ENCODE results near the gene ARHGEF19.
A peak's percentile ranks its signal among the peaks of the same experiment; 100 is the strongest.
"Not testable (repeated sequence)": the region's sequence is repeated elsewhere in the genome, so short reads cannot be mapped to it uniquely, and the experiment has no call there.

Gene ARHGEF19

DNA sequence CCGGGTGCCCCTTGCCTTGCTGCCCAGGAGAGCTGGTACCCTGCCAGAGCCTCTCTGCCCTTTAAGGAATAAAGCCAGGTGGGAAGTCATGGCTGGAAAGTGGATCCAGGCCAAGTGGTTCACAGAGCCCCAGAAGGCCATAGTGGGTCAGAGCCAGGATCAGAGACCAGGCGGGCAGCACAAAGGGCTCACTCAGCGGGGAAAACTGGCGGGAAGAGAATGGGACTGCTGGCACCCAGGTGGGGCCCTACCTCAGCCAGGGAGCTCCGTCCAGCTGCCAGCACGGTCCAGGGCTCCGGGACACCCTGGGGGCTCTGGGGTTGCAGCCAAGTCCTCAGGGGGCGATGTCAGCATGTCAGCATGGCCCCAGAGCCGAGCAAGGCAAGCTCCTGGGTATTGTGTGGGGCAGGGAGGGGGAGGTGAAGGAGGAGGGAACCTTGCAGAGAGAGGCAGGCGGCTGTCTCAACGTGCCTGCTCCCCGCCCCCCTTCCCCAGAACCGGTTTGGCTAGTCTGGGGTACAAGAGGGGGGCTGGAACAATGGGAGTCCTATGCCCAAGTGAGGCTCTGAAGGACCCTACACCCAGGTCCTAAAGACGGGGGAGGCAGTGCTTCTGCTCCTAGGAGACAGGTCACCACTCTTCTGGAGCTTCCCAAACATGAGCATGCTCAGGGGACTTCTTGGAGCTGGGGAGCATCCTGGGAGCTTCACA, at the start of gene ARHGEF19:
Gene ARHGEF19 (minus strand): TSS at position 402 of the 711 bp plus-strand sequence. CDS start 3,598 bp downstream, outside the sequence.
- Histone ChIP-seq H3K27me3 (ENCODE audit: insufficient read depth, poor library complexity, severe bottlenecking) (no peaks in the 10 kb centered on the region), H3K36me3 (ENCODE audit: low read depth) (no peaks in the 10 kb centered on the region), H3K27ac (ENCODE audit: poor library complexity, severe bottlenecking) (no peak within 1 kb of the TSS), H3K4me3 (ENCODE audit: severe bottlenecking) (peak within 1 kb of the TSS; percentile 20), H3K4me1 (ENCODE audit: insufficient read depth, poor library complexity, severe bottlenecking) (peaks cover 6% of the 10 kb centered on the region), H3K9me3 (ENCODE audit: severe bottlenecking) (no peaks in the 10 kb centered on the region)
- ATAC-seq (ENCODE audit: low read depth) (0 out of 3 replicates have a peak, but pooled peaks have one; percentile 6), DNase-seq (ENCODE audit: low spot score) (no peak)
- TF ChIP-seq CTCF (IDR thresholded peaks at IDR 0.05; ENCODE audit: poor library complexity, severe bottlenecking), result no peak

- H3K36me3 ChIP-seq (ENCODE audit: low read depth), result no peaks in the 10 kb centered on the region
- TF ChIP-seq CTCF (IDR thresholded peaks at IDR 0.05; ENCODE audit: poor library complexity, severe bottlenecking), result no peak
- no peak overlapping the region for H3K27ac ChIP-seq (ENCODE audit: poor library complexity, severe bottlenecking)
- no peak for ATAC-seq (ENCODE audit: low read depth)
- no peak for DNase-seq (ENCODE audit: low spot score)
- no peaks in the 10 kb centered on the region for H3K27me3 ChIP-seq (ENCODE audit: insufficient read depth, poor library complexity, severe bottlenecking)
- no peaks in the 10 kb centered on the region for H3K9me3 ChIP-seq (ENCODE audit: severe bottlenecking)
- H3K4me1 ChIP-seq (ENCODE audit: insufficient read depth, poor library complexity, severe bottlenecking), result peaks cover 5% of the 10 kb centered on the region
- no peak overlapping the region for H3K4me3 ChIP-seq (ENCODE audit: severe bottlenecking)
Observed at GRCh38 chr1:16262067-16262466, 49.6 kb upstream of the ARHGEF19 start.

GRCh38 chr1:16260814-16261213, 48.4 kb upstream of the ARHGEF19 start:
- no peak overlapping the region for H3K27ac ChIP-seq (ENCODE audit: poor library complexity, severe bottlenecking)
- H3K36me3 ChIP-seq (ENCODE audit: low read depth), result peaks cover 10% of the 10 kb centered on the region
- peaks cover 5% of the 10 kb centered on the region for H3K4me1 ChIP-seq (ENCODE audit: insufficient read depth, poor library complexity, severe bottlenecking)
- no peaks in the 10 kb centered on the region for H3K9me3 ChIP-seq (ENCODE audit: severe bottlenecking)
- H3K4me3 ChIP-seq (ENCODE audit: severe bottlenecking), result no peak overlapping the region
- no peaks in the 10 kb centered on the region for H3K27me3 ChIP-seq (ENCODE audit: insufficient read depth, poor library complexity, severe bottlenecking)
- DNase-seq (ENCODE audit: low spot score) (no peak), ATAC-seq (ENCODE audit: low read depth) (peak; percentile 66)
- no peak for TF ChIP-seq CTCF (IDR thresholded peaks at IDR 0.05; ENCODE audit: poor library complexity, severe bottlenecking)

DNA sequence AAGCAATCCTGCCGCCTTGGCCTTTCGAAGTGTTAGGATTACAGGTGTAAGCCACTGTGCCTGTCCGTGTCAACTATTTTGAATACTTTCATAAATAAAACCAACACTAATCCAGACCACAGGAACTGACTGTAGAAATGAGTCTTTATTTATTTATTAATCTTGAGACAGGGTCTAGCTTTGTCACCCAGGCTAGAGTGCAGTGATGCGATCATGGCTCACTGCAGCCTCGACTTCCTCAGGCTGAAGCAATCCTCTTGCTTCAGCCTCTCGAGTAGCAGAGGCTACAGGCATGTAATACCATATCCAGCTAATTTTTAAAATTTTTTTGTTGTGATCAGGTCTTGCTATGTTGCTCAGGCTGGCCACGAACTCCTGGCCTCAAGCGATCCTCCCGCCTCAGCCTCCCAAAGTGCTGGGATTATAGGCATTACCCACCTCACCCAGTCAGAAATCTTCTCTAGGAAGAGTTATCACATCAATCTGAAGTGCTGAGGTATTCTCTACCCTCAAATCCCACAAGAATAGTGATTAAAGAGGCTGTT, 46.2 kb upstream of the ARHGEF19 start:
- no peak for DNase-seq (ENCODE audit: low spot score)
- TF ChIP-seq CTCF (IDR thresholded peaks at IDR 0.05; ENCODE audit: poor library complexity, severe bottlenecking), result no peak
- Histone ChIP-seq H3K9me3 (ENCODE audit: severe bottlenecking) (no peaks in the 10 kb centered on the region), H3K4me3 (ENCODE audit: severe bottlenecking) (no peak overlapping the region), H3K4me1 (ENCODE audit: insufficient read depth, poor library complexity, severe bottlenecking) (peaks cover 5% of the 10 kb centered on the region), H3K27ac (ENCODE audit: poor library complexity, severe bottlenecking) (no peak overlapping the region), H3K36me3 (ENCODE audit: low read depth) (peaks cover 21% of the 10 kb centered on the region), H3K27me3 (ENCODE audit: insufficient read depth, poor library complexity, severe bottlenecking) (no peaks in the 10 kb centered on the region)
- no peak for ATAC-seq (ENCODE audit: low read depth)

DNA sequence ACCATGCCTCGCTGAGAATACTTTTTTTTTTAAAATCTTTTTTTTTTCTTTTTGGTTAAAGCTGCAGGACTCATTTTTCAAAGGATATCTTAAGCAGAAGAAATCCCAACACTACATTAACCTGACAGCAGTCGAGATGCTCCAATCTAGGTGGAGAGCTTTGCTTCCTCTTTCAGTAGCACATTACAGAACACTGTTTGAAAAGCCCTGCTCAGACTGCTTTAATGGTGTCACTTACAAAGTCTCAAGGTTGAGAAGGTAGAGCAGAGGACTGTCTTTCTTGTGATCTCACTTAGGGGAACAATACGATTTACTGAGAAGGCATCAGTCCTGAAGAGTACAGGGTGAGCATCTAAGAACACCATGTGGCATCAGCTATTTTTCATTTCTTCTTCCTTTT, 45.5 kb upstream of the ARHGEF19 start:
- no peak for ATAC-seq (ENCODE audit: low read depth)
- Histone ChIP-seq H3K4me1 (ENCODE audit: insufficient read depth, poor library complexity, severe bottlenecking) (peaks cover 5% of the 10 kb centered on the region), H3K36me3 (ENCODE audit: low read depth) (peaks cover 27% of the 10 kb centered on the region), H3K27me3 (ENCODE audit: insufficient read depth, poor library complexity, severe bottlenecking) (no peaks in the 10 kb centered on the region), H3K4me3 (ENCODE audit: severe bottlenecking) (no peak overlapping the region), H3K27ac (ENCODE audit: poor library complexity, severe bottlenecking) (no peak overlapping the region), H3K9me3 (ENCODE audit: severe bottlenecking) (no peaks in the 10 kb centered on the region)
- DNase-seq (ENCODE audit: low spot score), result no peak
- TF ChIP-seq CTCF (IDR thresholded peaks at IDR 0.05; ENCODE audit: poor library complexity, severe bottlenecking), result no peak

DNA sequence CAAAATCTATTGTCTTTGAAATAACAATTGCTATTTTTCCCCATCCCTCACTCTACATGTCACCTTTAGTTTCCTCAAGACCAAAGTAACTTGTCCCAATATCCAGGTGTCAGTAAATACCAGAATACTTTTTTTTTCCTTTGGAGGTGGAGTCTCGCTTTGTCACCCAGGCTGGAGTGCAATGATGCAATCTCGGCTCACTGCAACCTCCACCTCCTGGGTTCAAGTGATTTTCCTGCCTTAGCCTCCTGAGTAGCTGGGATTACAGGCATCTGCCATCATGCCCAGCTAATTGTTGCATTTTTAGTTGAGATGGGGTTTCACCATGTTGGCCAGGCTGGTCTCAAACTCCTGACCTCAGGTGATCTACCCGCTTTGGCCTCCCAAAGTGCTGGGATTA, 45.1 kb upstream of the ARHGEF19 start:
- ATAC-seq (ENCODE audit: low read depth); DNase-seq (ENCODE audit: low spot score); H3K27me3 ChIP-seq (ENCODE audit: insufficient read depth, poor library complexity, severe bottlenecking); H3K4me3 ChIP-seq (ENCODE audit: severe bottlenecking); H3K4me1 ChIP-seq (ENCODE audit: insufficient read depth, poor library complexity, severe bottlenecking); H3K9me3 ChIP-seq (ENCODE audit: severe bottlenecking); H3K27ac ChIP-seq (ENCODE audit: poor library complexity, severe bottlenecking): not testable (repeated sequence)
- H3K36me3 ChIP-seq (ENCODE audit: low read depth), result peaks cover 30% of the 10 kb centered on the region
